GM23338 (cell line): ENCODE results near the gene PDZD8. TPM values are rescaled to one million over a fixed set of nuclear protein-coding genes. Genes with fewer than 3 reads are reported as not detected.

Source experiments
- ATAC-seq: fragments of 200-7000 bp; cut with Tn5 transposase; 3 replicates; pipeline ENCODE4 v1.9.1; 2020
- DNase-seq: peaks from one replicate; pipeline ENCODE4 v3.0.0-alpha.2; 2015; ENCODE audit warnings: low spot score
- H2AFZ ChIP-seq: fragments of 200-600 bp; sonication (generic); 2 replicates; pipeline ENCODE4 v1.8.0; 2016; ENCODE audit warnings: antibody characterized with exemption, mild to moderate bottlenecking, moderate library complexity
- H3F3A ChIP-seq: fragments of 200-600 bp; sonication (generic); replicated peaks from 2 replicates; pipeline ENCODE4 v1.8.0; 2017; ENCODE audit warnings: antibody characterized with exemption, mixed run types, low read depth
- H3K27ac ChIP-seq: fragments of 200-600 bp; sonication (generic); 2 replicates; pipeline ENCODE4 v1.6.1; 2016; ENCODE audit warnings: low read depth
- H3K27me3 ChIP-seq: fragments of 200-600 bp; sonication (generic); 2 replicates; pipeline ENCODE4 v1.8.0; 2016; ENCODE audit warnings: mild to moderate bottlenecking, mixed run types, moderate library complexity; ENCODE audit not compliant: insufficient read depth
- H3K36me3 ChIP-seq: fragments of 200-600 bp; sonication (generic); 2 replicates; pipeline ENCODE4 v1.8.0; 2016; ENCODE audit warnings: mild to moderate bottlenecking; ENCODE audit not compliant: insufficient read depth
- H3K4me1 ChIP-seq: fragments of 200-600 bp; sonication (generic); 2 replicates; pipeline ENCODE4 v1.8.0; 2016; ENCODE audit warnings: mild to moderate bottlenecking, moderate library complexity; ENCODE audit not compliant: insufficient read depth
- H3K4me2 ChIP-seq: fragments of 200-600 bp; sonication (generic); 2 replicates; pipeline ENCODE4 v1.7.1; 2017; ENCODE audit warnings: mixed run types
- H3K4me3 ChIP-seq: fragments of 200-600 bp; sonication (generic); 2 replicates; pipeline ENCODE4 v1.6.1; 2016; ENCODE audit warnings: mixed run types
- H3K79me2 ChIP-seq: fragments of 200-600 bp; sonication (generic); replicated peaks from 2 replicates; pipeline ENCODE4 v1.8.0; 2017; ENCODE audit warnings: mild to moderate bottlenecking; ENCODE audit not compliant: insufficient read depth
- H3K9me2 ChIP-seq: fragments of 200-600 bp; sonication (generic); 2 replicates; pipeline ENCODE4 v1.8.0; 2017; ENCODE audit not compliant: insufficient read depth
- H4K20me1 ChIP-seq: fragments of 200-600 bp; sonication (generic); replicated peaks from 2 replicates; pipeline ENCODE4 v1.8.0; 2017; ENCODE audit warnings: mild to moderate bottlenecking; ENCODE audit not compliant: insufficient read depth
- H3K27ac Mint-ChIP-seq: 2 replicates; pipeline ENCODE4 v1.8.0; 2020; ENCODE audit warnings: inconsistent platforms, mild to moderate bottlenecking, moderate library complexity, mixed read lengths
- H3K27me3 Mint-ChIP-seq: 3 replicates; pipeline ENCODE4 v1.8.0; 2022; ENCODE audit warnings: low read depth, mild to moderate bottlenecking, moderate library complexity, mixed read lengths, inconsistent platforms; ENCODE audit not compliant: insufficient read depth, poor library complexity
- H3K36me3 Mint-ChIP-seq: 3 replicates; pipeline ENCODE4 v1.8.0; 2021; ENCODE audit warnings: low read depth, mild to moderate bottlenecking, inconsistent platforms, moderate library complexity, mixed read lengths
- H3K4me1 Mint-ChIP-seq: 3 replicates; pipeline ENCODE4 v1.8.0; 2020; ENCODE audit warnings: mild to moderate bottlenecking, inconsistent platforms, mixed read lengths
- H3K4me3 Mint-ChIP-seq: 3 replicates; pipeline ENCODE4 v1.8.0; 2021; ENCODE audit warnings: moderate library complexity, mild to moderate bottlenecking, inconsistent platforms, mixed read lengths
- H3K9me3 Mint-ChIP-seq: 3 replicates; pipeline ENCODE4 v1.8.0; 2020; ENCODE audit warnings: moderate library complexity, mild to moderate bottlenecking, inconsistent platforms, mixed read lengths
- CREB1 ChIP-seq: fragments of 250-450 bp; sonication (Bioruptor Pico); IDR thresholded peaks from 2 replicates; pipeline ENCODE4 v1.5.0; 2020; ENCODE audit warnings: low read depth, mild to moderate bottlenecking, moderate library complexity
- EZH2 ChIP-seq: fragments of 200-600 bp; sonication (generic); IDR thresholded peaks from one replicate; pipeline ENCODE4 v1.8.0; 2017; ENCODE audit warnings: antibody characterized with exemption, mild to moderate bottlenecking, low read depth; ENCODE audit not compliant: unreplicated experiment
- ZNF114 ChIP-seq: fragments of 250-450 bp; sonication (Bioruptor Pico); IDR thresholded peaks from 2 replicates; pipeline ENCODE4 v1.5.0; 2020; ENCODE audit warnings: mild to moderate bottlenecking, moderate library complexity
- polyA plus RNA-seq: library from polyadenylated mRNA; unstranded; fragments of >200 nt; fragmentation: Nextera tagmentation; extraction: Ambion mirVana; gene quantifications from 2 replicates; pipeline ENCODE4 v1.2.1, GENCODE V29; 2016
- total RNA-seq: library from RNA; depleted of rRNA; stranded (reverse); fragments of >200 nt; shearing (Covaris generic); gene quantifications from 2 replicates; pipeline ENCODE4 v1.2.3, GENCODE V29; 2014
- TF ChIP-seq, protein P1 (sequence below), 2 experiments: fragments of 200-600 bp in 1 of 2; sonication (generic) in 1 of 2; conservative IDR thresholded peaks; 2 replicates each; pipeline versions ENCODE4 v1.5.1 to v1.6.1; 2016 to 2017; ENCODE audit warnings: antibody characterized with exemption in 2 of 2, low read depth in 2 of 2, mild to moderate bottlenecking in 2 of 2, moderate library complexity in 1 of 2
- TF ChIP-seq, protein P2 (sequence below): IDR thresholded peaks from one replicate; pipeline ENCODE4 v1.6.1; 2018; ENCODE audit warnings: antibody characterized with exemption; ENCODE audit not compliant: unreplicated experiment
- TF ChIP-seq, protein P3 (sequence below): fragments of 250-450 bp; sonication (Bioruptor Pico); IDR thresholded peaks from 2 replicates; pipeline ENCODE4 v1.5.0; 2020; ENCODE audit warnings: mild to moderate bottlenecking, moderate library complexity

PDZD8 gene
- total and polyA plus RNA-seq, 2 experiments from 2014 or later = 11.4 to 28.6 TPM

DNA sequence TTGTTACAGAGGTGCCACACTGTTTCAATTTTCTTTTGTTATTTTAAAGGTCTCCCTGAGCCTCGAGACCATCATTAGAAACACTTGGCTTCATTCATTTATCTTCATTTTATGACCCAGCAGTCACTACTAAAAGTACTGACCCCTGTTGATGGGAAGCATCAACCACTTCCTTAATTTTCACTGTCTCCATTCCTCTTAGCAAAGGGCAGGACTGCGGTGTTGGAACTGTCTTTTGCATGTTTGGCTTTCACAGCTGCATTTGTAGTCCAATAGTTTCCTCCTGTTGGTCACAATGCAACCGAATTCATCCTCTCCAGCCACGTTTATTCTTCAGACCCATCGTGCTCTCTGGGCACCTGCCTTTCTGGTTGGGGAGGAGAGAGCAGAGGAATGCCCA is 46.7 kb upstream of the PDZD8 start:
- no peak overlapping the region for H3K27ac Mint-ChIP-seq
- TF ChIP-seq, protein P1, sequence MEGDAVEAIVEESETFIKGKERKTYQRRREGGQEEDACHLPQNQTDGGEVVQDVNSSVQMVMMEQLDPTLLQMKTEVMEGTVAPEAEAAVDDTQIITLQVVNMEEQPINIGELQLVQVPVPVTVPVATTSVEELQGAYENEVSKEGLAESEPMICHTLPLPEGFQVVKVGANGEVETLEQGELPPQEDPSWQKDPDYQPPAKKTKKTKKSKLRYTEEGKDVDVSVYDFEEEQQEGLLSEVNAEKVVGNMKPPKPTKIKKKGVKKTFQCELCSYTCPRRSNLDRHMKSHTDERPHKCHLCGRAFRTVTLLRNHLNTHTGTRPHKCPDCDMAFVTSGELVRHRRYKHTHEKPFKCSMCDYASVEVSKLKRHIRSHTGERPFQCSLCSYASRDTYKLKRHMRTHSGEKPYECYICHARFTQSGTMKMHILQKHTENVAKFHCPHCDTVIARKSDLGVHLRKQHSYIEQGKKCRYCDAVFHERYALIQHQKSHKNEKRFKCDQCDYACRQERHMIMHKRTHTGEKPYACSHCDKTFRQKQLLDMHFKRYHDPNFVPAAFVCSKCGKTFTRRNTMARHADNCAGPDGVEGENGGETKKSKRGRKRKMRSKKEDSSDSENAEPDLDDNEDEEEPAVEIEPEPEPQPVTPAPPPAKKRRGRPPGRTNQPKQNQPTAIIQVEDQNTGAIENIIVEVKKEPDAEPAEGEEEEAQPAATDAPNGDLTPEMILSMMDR (conservative IDR thresholded peaks at IDR 0.05; ENCODE audit: low read depth in 2 of 2) = no peak
- no peak for TF ChIP-seq EZH2
- TF ChIP-seq ZNF114 = no peak
- TF ChIP-seq, protein P2, sequence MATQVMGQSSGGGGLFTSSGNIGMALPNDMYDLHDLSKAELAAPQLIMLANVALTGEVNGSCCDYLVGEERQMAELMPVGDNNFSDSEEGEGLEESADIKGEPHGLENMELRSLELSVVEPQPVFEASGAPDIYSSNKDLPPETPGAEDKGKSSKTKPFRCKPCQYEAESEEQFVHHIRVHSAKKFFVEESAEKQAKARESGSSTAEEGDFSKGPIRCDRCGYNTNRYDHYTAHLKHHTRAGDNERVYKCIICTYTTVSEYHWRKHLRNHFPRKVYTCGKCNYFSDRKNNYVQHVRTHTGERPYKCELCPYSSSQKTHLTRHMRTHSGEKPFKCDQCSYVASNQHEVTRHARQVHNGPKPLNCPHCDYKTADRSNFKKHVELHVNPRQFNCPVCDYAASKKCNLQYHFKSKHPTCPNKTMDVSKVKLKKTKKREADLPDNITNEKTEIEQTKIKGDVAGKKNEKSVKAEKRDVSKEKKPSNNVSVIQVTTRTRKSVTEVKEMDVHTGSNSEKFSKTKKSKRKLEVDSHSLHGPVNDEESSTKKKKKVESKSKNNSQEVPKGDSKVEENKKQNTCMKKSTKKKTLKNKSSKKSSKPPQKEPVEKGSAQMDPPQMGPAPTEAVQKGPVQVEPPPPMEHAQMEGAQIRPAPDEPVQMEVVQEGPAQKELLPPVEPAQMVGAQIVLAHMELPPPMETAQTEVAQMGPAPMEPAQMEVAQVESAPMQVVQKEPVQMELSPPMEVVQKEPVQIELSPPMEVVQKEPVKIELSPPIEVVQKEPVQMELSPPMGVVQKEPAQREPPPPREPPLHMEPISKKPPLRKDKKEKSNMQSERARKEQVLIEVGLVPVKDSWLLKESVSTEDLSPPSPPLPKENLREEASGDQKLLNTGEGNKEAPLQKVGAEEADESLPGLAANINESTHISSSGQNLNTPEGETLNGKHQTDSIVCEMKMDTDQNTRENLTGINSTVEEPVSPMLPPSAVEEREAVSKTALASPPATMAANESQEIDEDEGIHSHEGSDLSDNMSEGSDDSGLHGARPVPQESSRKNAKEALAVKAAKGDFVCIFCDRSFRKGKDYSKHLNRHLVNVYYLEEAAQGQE = no peak
- TF ChIP-seq, protein P3, sequence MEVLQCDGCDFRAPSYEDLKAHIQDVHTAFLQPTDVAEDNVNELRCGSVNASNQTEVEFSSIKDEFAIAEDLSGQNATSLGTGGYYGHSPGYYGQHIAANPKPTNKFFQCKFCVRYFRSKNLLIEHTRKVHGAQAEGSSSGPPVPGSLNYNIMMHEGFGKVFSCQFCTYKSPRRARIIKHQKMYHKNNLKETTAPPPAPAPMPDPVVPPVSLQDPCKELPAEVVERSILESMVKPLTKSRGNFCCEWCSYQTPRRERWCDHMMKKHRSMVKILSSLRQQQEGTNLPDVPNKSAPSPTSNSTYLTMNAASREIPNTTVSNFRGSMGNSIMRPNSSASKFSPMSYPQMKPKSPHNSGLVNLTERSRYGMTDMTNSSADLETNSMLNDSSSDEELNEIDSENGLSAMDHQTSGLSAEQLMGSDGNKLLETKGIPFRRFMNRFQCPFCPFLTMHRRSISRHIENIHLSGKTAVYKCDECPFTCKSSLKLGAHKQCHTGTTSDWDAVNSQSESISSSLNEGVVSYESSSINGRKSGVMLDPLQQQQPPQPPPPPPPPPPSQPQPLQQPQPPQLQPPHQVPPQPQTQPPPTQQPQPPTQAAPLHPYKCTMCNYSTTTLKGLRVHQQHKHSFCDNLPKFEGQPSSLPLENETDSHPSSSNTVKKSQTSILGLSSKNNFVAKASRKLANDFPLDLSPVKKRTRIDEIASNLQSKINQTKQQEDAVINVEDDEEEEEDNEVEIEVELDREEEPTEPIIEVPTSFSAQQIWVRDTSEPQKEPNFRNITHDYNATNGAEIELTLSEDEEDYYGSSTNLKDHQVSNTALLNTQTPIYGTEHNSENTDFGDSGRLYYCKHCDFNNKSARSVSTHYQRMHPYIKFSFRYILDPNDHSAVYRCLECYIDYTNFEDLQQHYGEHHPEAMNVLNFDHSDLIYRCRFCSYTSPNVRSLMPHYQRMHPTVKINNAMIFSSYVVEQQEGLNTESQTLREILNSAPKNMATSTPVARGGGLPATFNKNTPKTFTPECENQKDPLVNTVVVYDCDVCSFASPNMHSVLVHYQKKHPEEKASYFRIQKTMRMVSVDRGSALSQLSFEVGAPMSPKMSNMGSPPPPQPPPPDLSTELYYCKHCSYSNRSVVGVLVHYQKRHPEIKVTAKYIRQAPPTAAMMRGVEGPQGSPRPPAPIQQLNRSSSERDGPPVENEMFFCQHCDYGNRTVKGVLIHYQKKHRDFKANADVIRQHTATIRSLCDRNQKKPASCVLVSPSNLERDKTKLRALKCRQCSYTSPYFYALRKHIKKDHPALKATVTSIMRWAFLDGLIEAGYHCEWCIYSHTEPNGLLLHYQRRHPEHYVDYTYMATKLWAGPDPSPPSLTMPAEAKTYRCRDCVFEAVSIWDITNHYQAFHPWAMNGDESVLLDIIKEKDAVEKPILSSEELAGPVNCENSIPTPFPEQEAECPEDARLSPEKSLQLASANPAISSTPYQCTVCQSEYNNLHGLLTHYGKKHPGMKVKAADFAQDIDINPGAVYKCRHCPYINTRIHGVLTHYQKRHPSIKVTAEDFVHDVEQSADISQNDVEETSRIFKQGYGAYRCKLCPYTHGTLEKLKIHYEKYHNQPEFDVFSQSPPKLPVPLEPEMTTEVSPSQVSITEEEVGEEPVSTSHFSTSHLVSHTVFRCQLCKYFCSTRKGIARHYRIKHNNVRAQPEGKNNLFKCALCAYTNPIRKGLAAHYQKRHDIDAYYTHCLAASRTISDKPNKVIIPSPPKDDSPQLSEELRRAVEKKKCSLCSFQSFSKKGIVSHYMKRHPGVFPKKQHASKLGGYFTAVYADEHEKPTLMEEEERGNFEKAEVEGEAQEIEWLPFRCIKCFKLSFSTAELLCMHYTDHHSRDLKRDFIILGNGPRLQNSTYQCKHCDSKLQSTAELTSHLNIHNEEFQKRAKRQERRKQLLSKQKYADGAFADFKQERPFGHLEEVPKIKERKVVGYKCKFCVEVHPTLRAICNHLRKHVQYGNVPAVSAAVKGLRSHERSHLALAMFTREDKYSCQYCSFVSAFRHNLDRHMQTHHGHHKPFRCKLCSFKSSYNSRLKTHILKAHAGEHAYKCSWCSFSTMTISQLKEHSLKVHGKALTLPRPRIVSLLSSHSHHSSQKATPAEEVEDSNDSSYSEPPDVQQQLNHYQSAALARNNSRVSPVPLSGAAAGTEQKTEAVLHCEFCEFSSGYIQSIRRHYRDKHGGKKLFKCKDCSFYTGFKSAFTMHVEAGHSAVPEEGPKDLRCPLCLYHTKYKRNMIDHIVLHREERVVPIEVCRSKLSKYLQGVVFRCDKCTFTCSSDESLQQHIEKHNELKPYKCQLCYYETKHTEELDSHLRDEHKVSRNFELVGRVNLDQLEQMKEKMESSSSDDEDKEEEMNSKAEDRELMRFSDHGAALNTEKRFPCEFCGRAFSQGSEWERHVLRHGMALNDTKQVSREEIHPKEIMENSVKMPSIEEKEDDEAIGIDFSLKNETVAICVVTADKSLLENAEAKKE = no peak
- TF ChIP-seq CREB1 (CRISPR knock-in tag) = no peak
- H3F3A ChIP-seq = no peaks in the 10 kb centered on the region
- H3K9me2 ChIP-seq = no peaks in the 10 kb centered on the region
- H3K36me3 Mint-ChIP-seq = no peaks in the 10 kb centered on the region
- H3K27me3 Mint-ChIP-seq = peaks cover 8% of the 10 kb centered on the region
- no peak overlapping the region for H3K4me3 Mint-ChIP-seq
- no peaks in the 10 kb centered on the region for H3K79me2 ChIP-seq
- H3K4me1 Mint-ChIP-seq = peaks cover 18% of the 10 kb centered on the region
- H3K4me2 ChIP-seq = no peak overlapping the region
- no peak overlapping the region for H3K4me3 ChIP-seq
- no peaks in the 10 kb centered on the region; the same call in 2 of the 3 replicates for H3K9me3 Mint-ChIP-seq
- no peaks in the 10 kb centered on the region for H4K20me1 ChIP-seq
- H3K36me3 ChIP-seq = no peaks in the 10 kb centered on the region
- ATAC-seq = no peak
- H2AFZ ChIP-seq = no peak overlapping the region
- H3K4me1 ChIP-seq = peaks cover 13% of the 10 kb centered on the region
- H3K27me3 ChIP-seq = no peaks in the 10 kb centered on the region
- DNase-seq = no peak
- H3K27ac ChIP-seq = no peak overlapping the region
